ENCODE measurements around the gene DEK.

GRCh38 chr6:18312368-18312767 is 48.0 kb upstream of the DEK start:
- TF ChIP-seq TAF1 (IDR thresholded peaks at IDR 0.05; ENCODE audit: low read depth, low read length): no peak
- TF ChIP-seq POLR2A (IDR thresholded peaks at IDR 0.05; ENCODE audit: low read depth, low read length): no peak
- TF ChIP-seq POLR2AphosphoS5 (IDR thresholded peaks at IDR 0.05; ENCODE audit: low read depth, low read length): no peak
- TF ChIP-seq SPI1 (IDR thresholded peaks at IDR 0.05; ENCODE audit: low read depth, low read length): no peak

Measured in GM12891 (cell line).